GM21360 (cell line): ENCODE data around the gene NFYA.

ENCODE experiments used
- ATAC-seq: cut with Tn5 transposase; IDR thresholded peaks from one replicate; pipeline ENCODE4 v1.9.1; 2021; ENCODE audit warnings: mild to moderate bottlenecking, moderate library complexity; ENCODE audit not compliant: unreplicated experiment

The NFYA gene

GRCh38 chr6:41045664-41046063 lies 27.1 kb upstream of the NFYA start:
- no peak for ATAC-seq

GRCh38 chr6:41046084-41046483 lies 26.7 kb upstream of the NFYA start:
- ATAC-seq, result no peak

- no peak for ATAC-seq
Measured at GRCh38 chr6:41047306-41047705, 25.5 kb upstream of the NFYA start.

- ATAC-seq, result no peak
Measured at GRCh38 chr6:41047745-41048732, 24.7 kb upstream of the NFYA start.

GRCh38 chr6:41049521-41049920 lies 23.3 kb upstream of the NFYA start:
- ATAC-seq, result no peak

- ATAC-seq, result no peak
Measured at GRCh38 chr6:41049955-41050354, 22.8 kb upstream of the NFYA start.

- ATAC-seq, result no peak
Measured at GRCh38 chr6:41050536-41050935, 22.2 kb upstream of the NFYA start.

GRCh38 chr6:41051873-41052272 lies 20.9 kb upstream of the NFYA start:
- no peak for ATAC-seq

GRCh38 chr6:41053041-41053440 lies 19.7 kb upstream of the NFYA start, which contains the start of gene APOBEC2:
TSS of gene APOBEC2 (plus strand) at chr6:41053202. CDS start at chr6:41053348, 146 bp downstream.
- no peak for ATAC-seq

- no peak for ATAC-seq
Measured at GRCh38 chr6:41054511-41054910, 18.3 kb upstream of the NFYA start.

GRCh38 chr6:41055149-41055548 lies 17.6 kb upstream of the NFYA start:
- ATAC-seq, result no peak

- ATAC-seq, result no peak
Measured at GRCh38 chr6:41056768-41057490, 15.8 kb upstream of the NFYA start.

GRCh38 chr6:41058783-41059181 lies 14.0 kb upstream of the NFYA start:
- no peak for ATAC-seq

- ATAC-seq, result no peak
Measured at GRCh38 chr6:41059556-41059955, 13.2 kb upstream of the NFYA start.

- ATAC-seq, result no peak
Measured at GRCh38 chr6:41061196-41061726, 11.5 kb upstream of the NFYA start.

GRCh38 chr6:41062056-41062455 lies 10.7 kb upstream of the NFYA start:
- no peak for ATAC-seq

- ATAC-seq, result no peak
Measured at GRCh38 chr6:41063884-41064285, 8.9 kb upstream of the NFYA start.

- ATAC-seq, result no peak
Measured at GRCh38 chr6:41064841-41065240, 7.9 kb upstream of the NFYA start.

GRCh38 chr6:41065550-41066026 lies 7.2 kb upstream of the NFYA start:
- ATAC-seq, result no peak

- no peak for ATAC-seq
Measured at GRCh38 chr6:41066867-41067304, 5.9 kb upstream of the NFYA start.

GRCh38 chr6:41071501-41071922 lies 1.3 kb upstream of the NFYA start:
- no peak for ATAC-seq
